Occipital lobe (tissue), 2 donors: ENCODE data around the gene ASCC3. TPM values are rescaled to one million over a fixed set of nuclear protein-coding genes. Genes with fewer than 3 reads are reported as not detected.
"Not testable (repeated sequence)": the region's sequence is repeated elsewhere in the genome, so short reads cannot be mapped to it uniquely, and the experiment has no call there.

Experiments
- DNase-seq: peaks from one replicate; lab custom pipeline; 2025; lab: John Stamatoyannopoulos, UW
- total RNA-seq: library from RNA; depleted of rRNA; stranded (reverse); fragments of >200 nt; gene quantifications from one replicate; pipeline ENCODE4 v1.2.3, GENCODE V29; 2014

ASCC3 gene
- total RNA-seq, 1 donor from 2014 or later, result 44.6 TPM

DNA sequence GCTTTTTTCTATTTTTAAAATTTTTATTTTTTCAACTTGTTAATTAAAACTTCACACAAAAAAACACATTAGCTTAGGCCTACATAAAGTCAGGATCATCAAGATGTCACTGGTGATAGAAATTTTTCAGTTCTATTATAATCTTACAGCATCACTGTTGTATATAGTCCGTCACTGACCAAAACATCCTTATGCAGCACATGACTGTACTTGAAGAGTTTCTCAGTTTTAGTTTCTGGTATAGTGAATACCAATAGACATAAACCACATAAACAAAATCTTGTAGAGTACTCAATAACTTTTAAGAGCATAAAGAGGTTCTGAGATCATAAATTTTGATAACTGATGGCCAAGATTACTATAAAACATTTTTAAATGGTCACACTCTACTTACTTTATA, 71.8 kb downstream of the ASCC3 start:
- no peak for DNase-seq

GRCh38 chr6:100808638-100809275, 72.4 kb downstream of the ASCC3 start:
- DNase-seq, result no peak

GRCh38 chr6:100806296-100806695, 74.8 kb downstream of the ASCC3 start:
- no peak for DNase-seq

DNA sequence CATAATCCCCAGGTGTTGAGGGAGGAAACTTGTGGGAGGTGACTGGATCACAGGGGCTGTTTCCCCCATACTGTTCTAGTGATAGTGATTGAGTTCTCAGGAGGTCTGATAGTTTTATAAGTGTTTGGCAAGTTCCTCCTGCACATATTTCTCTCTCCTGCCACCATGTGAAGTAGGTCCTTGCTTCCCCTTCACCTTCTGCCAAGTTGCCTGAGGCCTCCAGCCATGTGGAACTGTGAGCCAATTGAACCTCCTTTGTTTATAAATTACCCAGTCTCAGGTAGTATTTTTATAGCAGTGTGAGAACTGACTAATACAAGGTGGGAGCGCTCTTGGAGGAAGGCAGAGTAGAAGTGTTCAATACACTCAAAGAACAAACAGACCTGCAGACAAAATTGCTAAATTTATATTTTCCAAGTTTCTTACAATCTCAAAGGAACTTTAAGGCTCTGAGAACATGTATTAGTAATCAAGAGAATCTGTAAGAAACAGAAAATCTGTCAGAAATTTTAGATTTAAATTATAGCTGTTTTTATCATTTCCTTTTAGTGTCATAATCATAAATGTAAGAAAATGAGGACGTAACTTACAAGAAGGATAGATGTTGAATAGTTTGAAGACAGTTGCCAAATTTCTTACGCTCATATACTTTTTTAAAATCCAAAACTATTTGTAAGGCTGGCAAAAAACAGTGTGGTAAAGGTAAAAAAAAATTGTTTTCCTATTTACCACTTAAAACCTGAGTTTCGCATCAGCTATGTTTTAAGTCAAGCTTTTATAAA, 77.7 kb downstream of the ASCC3 start:
- DNase-seq, result no peak

DNA sequence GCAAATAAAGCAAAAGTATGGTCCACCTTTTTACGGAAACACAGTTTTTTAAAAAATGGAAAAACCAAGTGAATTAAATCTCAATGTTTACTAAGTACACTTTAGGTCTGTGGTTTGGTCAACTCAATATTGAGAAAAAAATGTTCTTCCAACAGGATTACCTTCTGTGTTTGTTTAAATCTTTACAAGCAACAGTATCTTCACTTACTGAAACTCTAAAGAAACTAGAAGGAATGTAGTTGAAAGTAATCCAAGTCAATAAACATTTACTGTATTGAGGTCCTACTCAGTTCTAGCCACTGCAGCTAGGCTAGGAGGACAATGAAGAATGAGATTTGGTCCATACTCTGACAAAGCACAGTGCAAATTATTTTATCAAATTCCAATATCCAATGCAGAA, 80.1 kb downstream of the ASCC3 start:
- no peak for DNase-seq

DNA sequence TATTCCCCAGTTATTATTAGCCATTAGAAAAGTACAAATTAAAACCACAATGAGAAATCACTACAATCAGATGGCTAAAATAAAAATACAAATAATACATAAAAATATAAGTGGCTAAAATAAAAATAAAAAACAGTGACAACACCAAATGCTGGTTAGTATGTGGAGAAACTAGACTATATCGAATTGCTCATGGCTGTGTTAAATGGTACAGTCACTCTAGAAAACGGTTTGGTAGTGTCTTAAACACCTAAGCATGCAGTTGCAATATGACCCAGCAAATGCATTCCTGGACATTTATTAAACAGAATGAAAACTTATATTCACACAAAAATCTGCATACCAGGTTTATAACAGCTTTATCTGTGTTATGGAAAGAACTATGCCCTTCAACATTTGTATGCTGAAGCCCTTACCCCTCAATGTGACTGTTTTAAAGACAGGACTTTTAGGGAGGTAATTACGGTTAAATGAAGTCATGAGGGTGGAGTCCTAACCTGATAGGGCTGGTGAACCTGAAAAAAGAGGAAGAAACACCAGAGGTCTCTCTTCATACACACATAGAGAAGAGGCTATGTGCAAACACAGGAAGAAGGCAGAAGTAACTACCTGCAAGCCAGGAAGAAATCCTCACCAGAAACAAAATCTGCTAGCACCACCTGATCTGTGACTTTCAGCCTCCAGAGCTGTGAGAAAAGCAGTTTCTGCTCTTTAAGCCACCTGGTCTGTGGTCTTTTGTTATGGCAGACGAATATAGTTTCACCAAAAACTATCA, 84.9 kb downstream of the ASCC3 start:
- no peak for DNase-seq

DNA sequence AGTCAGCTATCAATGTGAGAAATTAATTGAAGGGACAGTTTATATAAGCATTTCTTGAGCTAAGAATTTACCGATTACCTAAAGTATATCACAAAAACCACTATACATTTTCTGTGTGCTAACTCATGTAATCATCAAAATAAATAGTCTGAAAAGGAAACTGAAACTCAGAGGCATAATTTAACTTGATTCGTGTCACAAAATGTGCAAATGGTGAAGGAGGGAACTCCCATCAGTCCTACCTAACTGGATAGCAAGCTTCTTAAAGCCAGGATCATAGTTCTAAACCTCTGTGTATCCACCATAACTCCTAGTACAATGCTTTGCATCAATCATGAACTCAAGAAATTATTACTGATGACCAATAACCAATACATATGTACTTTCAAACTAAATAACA, 91.0 kb downstream of the ASCC3 start:
- DNase-seq, result no peak

DNA sequence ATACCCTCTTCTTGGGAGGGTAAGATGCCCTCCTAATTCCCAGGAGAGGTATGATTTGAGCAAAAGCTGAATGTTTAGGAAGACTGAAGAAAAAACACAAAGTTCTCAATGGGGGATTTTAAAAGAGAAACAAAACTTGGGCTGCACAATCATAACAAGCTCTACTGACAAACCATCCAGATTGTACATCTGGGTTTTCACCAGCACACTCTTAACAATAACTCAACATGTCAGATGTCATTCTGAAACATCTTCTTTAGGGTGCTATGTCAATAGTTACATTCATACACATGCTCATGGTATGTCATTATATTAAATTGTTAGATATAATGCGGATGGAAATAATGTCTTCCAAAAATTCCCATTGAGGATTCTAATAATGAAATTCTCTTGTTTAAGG, 95.1 kb downstream of the ASCC3 start:
- DNase-seq, result no peak

DNA sequence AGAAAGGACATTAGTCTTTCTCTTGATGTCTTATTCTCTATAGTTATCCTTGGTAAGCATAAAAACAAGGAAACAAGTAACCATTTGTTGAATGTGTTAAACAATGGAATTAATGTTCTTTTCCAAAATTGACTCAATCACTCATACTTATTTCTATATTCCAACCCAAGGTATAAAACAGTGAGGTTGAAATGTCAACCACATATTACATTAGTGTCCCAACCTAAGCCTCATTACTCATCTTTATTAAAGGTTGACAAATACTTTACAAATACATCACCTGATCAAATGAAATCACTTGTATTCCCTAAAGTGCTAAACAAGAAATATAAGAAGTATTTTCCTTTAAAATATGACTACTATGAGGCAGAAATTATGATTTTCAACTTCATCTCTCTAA, 100.5 kb downstream of the ASCC3 start:
- DNase-seq, result no peak

DNA sequence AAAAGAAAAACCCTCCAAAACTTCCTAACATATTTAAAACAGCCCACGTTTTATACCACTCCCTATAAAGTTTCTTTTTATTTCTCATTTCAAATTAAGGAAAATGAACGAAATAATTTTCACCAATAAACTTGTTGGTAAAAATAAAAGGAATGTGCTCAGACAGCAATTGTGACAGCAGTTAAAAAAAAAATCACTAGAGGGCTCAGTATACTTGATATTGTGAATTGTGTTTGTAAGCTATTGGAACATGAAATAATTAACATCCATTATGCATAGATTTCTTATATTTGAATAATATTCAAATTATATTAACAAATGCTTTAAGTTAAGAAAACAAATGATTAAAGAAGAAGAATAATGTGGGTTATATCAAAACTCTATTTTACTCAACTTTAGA, 105.5 kb downstream of the ASCC3 start:
- DNase-seq, result no peak

DNA sequence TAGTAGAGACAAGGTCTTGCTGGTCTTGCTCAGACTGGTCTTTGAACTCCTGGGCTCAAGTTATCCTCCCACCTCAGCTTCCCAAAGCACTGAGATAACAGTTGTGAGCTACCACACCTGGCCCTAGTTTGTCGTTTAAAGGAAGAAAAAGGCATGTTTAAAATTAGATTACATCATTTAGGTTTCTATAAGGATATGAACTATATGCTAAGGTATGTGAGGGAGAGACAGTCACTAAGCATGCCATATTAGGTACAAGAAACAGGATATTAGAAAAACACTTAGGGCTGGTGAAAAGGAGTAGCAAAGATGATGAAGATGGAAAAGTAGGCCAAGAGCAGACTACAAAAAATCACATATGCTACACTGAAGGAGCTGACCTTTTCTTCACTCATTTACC, 106.4 kb downstream of the ASCC3 start:
- no peak for DNase-seq

DNA sequence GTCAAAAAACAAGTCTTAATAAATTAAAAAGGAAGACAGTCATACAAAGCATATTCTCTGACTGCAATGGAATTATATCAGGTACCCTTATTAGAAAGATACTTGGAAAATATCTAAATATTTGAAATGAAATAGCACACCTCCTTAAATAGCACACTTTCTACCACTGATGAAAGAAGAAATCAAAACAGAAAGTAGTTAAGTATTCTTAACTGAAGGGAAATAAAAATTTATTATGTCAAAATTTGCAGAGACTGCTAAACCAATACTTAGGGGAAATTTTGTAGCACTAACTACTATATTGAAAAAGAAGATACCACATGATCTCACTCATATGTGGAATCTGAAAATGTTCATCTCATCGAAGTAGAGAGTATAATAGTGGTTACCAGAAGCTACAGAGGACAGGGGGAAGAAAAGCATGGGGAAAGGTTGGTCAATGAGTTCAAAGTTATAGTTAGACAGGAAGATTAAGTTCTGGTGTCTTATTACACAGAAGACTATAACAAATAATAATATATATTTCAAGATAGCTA, 112.2 kb downstream of the ASCC3 start:
- no peak for DNase-seq

DNA sequence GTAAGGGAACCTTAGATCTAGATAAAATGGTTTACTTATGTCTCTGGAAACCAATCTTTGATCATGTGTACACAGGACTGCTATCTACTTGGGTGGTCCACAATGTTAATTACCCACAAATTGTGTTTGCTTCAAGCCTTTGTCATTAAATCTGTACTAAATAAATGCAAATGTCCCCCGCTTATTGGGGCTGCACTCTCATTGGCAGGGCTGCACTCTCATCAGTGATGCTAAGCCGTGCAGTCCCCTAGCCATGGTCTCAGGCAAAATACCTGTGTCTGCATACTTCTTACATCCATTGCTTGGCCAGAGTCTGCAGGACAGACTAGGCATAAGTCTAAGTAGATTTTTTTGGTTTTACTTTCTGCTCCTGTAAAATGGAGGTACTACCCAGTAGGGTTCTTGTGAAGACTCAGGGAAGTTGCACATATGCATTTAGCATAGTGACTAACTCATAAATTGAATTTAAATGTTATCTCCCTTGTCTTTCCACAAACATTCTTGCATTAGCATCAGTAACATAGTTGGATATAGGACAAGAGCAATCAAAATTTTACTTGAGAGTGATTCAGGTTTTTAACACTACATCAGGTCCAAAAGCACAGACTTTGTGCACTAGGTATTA, 117.4 kb downstream of the ASCC3 start:
- DNase-seq, result no peak

DNA sequence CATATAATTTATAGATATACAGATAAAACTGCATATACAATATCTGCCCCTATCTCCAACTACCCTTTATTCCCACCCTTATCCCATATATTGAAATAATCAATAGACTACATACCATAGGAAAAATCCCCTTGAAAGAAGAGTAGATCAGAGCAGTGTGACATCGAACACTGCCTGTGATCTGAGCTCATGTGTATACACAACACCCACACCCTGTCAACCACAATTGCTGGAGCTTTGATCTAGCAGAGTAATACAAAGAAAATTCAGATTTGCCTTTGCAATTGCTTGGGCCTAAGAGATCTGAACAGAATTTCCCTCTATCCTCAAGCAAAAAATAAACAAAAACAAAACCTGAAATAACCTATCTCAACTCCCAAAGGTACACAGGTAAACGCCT, 119.3 kb downstream of the ASCC3 start:
- DNase-seq, result no peak

GRCh38 chr6:100758386-100758785, 122.7 kb downstream of the ASCC3 start:
- DNase-seq, result not testable (repeated sequence)

- DNase-seq, result no peak
Measured at GRCh38 chr6:100753421-100753820, 127.7 kb downstream of the ASCC3 start.

GRCh38 chr6:100751590-100751989, 129.5 kb downstream of the ASCC3 start:
- DNase-seq, result no peak

- no peak for DNase-seq
Measured at GRCh38 chr6:100745419-100746041, 135.6 kb downstream of the ASCC3 start.

- DNase-seq, result no peak
Measured at GRCh38 chr6:100740439-100740838, 140.7 kb downstream of the ASCC3 start.

- DNase-seq, result not testable (repeated sequence)
Measured at GRCh38 chr6:100737720-100738119, 143.4 kb downstream of the ASCC3 start.

DNA sequence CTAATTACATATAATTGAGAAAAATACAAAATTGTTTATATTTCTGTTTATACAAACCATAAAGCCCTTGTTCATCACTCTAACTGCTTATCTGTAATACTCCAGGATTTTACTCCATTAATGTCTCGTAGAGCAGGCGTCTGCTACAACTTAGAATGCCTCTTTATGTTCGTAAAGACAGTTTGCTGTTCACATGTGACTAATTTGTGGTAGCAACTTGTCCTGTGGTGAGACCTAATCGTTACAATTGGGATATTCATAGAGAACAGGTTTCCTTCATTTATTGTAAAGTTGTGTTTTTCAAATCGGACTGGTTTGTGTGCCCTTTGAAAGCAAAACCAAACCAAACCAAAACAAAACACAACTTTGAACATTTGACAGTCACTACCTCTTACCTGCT, 149.7 kb downstream of the ASCC3 start:
- no peak for DNase-seq
